Sigmoid colon (tissue), 7 donors: Measurements from ENCODE around the gene COL9A3. TPM values are rescaled to one million over a fixed set of nuclear protein-coding genes. Genes with fewer than 3 reads are reported as not detected.

Experiments used
- DNase-seq: peaks from one replicate; pipeline ENCODE4 v3.0.0-alpha.2; 2019
- H3K27ac ChIP-seq, 4 donors: fragments of 200-600 bp; sonication (generic); one replicate each; pipeline ENCODE4 v1.5.1; 2016 to 2019; ENCODE audit warnings: mild to moderate bottlenecking in 1 of 4
- H3K27me3 ChIP-seq, 3 donors: fragments of 200-600 bp; sonication (generic); one replicate each; pipeline ENCODE4 v1.5.1; 2019; ENCODE audit warnings: mild to moderate bottlenecking in 1 of 3
- H3K36me3 ChIP-seq, 4 donors: fragments of 200-600 bp; sonication (generic); one replicate each; pipeline ENCODE4 v1.5.1; 2016 to 2019
- H3K4me1 ChIP-seq, 4 donors: fragments of 200-600 bp; sonication (generic); one replicate each; pipeline ENCODE4 v1.5.1; 2017 to 2019
- H3K4me3 ChIP-seq, 4 donors: fragments of 200-600 bp; sonication (generic); one replicate each; pipeline ENCODE4 v1.5.1; 2017 to 2019; ENCODE audit warnings: mild to moderate bottlenecking in 2 of 4, moderate library complexity in 1 of 4
- H3K9me3 ChIP-seq, 4 donors: fragments of 200-600 bp in 3 of 4; sonication (generic) in 3 of 4; one replicate each; pipeline versions ENCODE4 v1.5.1 to v1.6.1; 2013 to 2019
- CTCF ChIP-seq, 4 experiments: fragments of 450-650 bp in 3 of 4; fragments of 200-600 bp in 1 of 4; IDR thresholded peaks; one replicate each; pipeline ENCODE4 v1.5.1; 2016 to 2019; ENCODE audit warnings: antibody characterized with exemption in 4 of 4, mild to moderate bottlenecking in 3 of 4, moderate library complexity in 2 of 4
- EP300 ChIP-seq, 4 donors: sonication (generic); formaldehyde crosslinking; IDR thresholded peaks; one replicate each; pipeline ENCODE4 v1.6.1; 2017; ENCODE audit warnings: antibody characterized with exemption in 4 of 4
- POLR2A ChIP-seq, 2 donors: fragments of 450-650 bp; IDR thresholded peaks; one replicate each; pipeline ENCODE4 v1.6.1; 2016; ENCODE audit warnings: antibody characterized with exemption in 2 of 2, mild to moderate bottlenecking in 2 of 2, moderate library complexity in 2 of 2
- POLR2AphosphoS5 ChIP-seq, 4 donors: sonication (generic); formaldehyde crosslinking; IDR thresholded peaks; one replicate each; pipeline ENCODE4 v1.6.1; 2017; ENCODE audit warnings: antibody characterized with exemption in 4 of 4
- WGBS, 2 donors: extraction: QIAGEN DNeasy Blood & Tissue Kit; methylation state at CpG; one replicate each; pipeline ENCODE4 v1.1.7; 2013; 5-methylcytosine and 5-hydroxymethylcytosine counted together
- intact Hi-C: fragments of 100-400 bp; cut with DNase I; formaldehyde crosslinking; loops from one replicate; pipeline ENCODE4 v1.15.1; 2023
- polyA plus RNA-seq, 3 donors: library from polyadenylated mRNA; stranded (reverse); fragments of 200-250 nt; gene quantifications; one replicate each; pipeline ENCODE4 v1.2.3, GENCODE V29; 2013
- total RNA-seq, 4 donors: library from RNA; depleted of rRNA; stranded (reverse); fragments of >200 nt; gene quantifications; one replicate each; pipeline ENCODE4 v1.1.0, GENCODE V29; 2016
- donor health status: healthy with polysubstance abuse.
- donor health status: Bipolar disorder and iron deficiency.
- donor health status: healthy.

Gene COL9A3
- total and polyA plus RNA-seq, 7 donors: 1.8 to 20.8 (median 5.8) TPM

GRCh38 chr20:62823688-62824475 is 7.0 kb downstream of the COL9A3 start:
- peak overlapping the region in 2 of 4 donors; percentile 86 to 89 for H3K27ac ChIP-seq
- H3K27me3 ChIP-seq: peaks cover 0 to 14% (median 3%) of the 10 kb centered on the region in 3 donors
- intact Hi-C loops: no loop called here
- TF ChIP-seq POLR2A (IDR thresholded peaks at IDR 0.05) (no peak), CTCF (IDR thresholded peaks at IDR 0.05) (no peak), EP300 (IDR thresholded peaks at IDR 0.05) (no peak), POLR2AphosphoS5 (IDR thresholded peaks at IDR 0.05) (no peak)
- WGBS, 2 donors: 88 to 91% methylated on average over 38 of the region's 38 CpGs
- no peak for DNase-seq
- H3K9me3 ChIP-seq: no peaks in the 10 kb centered on the region
- H3K4me1 ChIP-seq: peaks cover 3 to 24% (median 20%) of the 10 kb centered on the region in 4 donors
- H3K4me3 ChIP-seq: peak overlapping the region in 1 of 4 donors; percentile 56
- no peaks in the 10 kb centered on the region for H3K36me3 ChIP-seq

GRCh38 chr20:62824476-62825332 is 7.9 kb downstream of the COL9A3 start:
- no peak for TF ChIP-seq EP300 (IDR thresholded peaks at IDR 0.05)
- no peak for TF ChIP-seq CTCF (IDR thresholded peaks at IDR 0.05)
- no peak for TF ChIP-seq POLR2A (IDR thresholded peaks at IDR 0.05)
- TF ChIP-seq POLR2AphosphoS5 (IDR thresholded peaks at IDR 0.05): peak in 1 of 4 donors; percentile 23
- H3K9me3 ChIP-seq: no peaks in the 10 kb centered on the region
- H3K27me3 ChIP-seq: peaks cover 0 to 6% (median 0%) of the 10 kb centered on the region in 3 donors
- no peaks in the 10 kb centered on the region for H3K36me3 ChIP-seq
- H3K27ac ChIP-seq: peak overlapping the region in 3 of 4 donors; percentile 23 to 89 (median 86)
- intact Hi-C loops: no loop called here
- H3K4me3 ChIP-seq: peak overlapping the region in 3 of 4 donors; percentile 31 to 56 (median 32)
- peaks cover 3 to 16% (median 12%) of the 10 kb centered on the region in 4 donors for H3K4me1 ChIP-seq
- 14 to 29% methylated on average over 35 to 36 of the region's 36 CpGs for WGBS, 2 donors
- peak; percentile 93 for DNase-seq

GRCh38 chr20:62825333-62825985 is 8.6 kb downstream of the COL9A3 start:
- Histone ChIP-seq H3K9me3 (no peaks in the 10 kb centered on the region), H3K4me3 (peak overlapping the region in 1 of 4 donors; percentile 56), H3K27ac (peak overlapping the region in 2 of 4 donors; percentile 86 to 89), H3K27me3 (no peaks in the 10 kb centered on the region), H3K4me1 (peaks cover 3 to 12% (median 10%) of the 10 kb centered on the region in 4 donors), H3K36me3 (no peaks in the 10 kb centered on the region)
- intact Hi-C loops: no loop called here
- no peak for DNase-seq
- 65 to 78% methylated on average over 22 of the region's 22 CpGs for WGBS, 2 donors
- TF ChIP-seq POLR2A (IDR thresholded peaks at IDR 0.05) (no peak), EP300 (IDR thresholded peaks at IDR 0.05) (no peak), POLR2AphosphoS5 (IDR thresholded peaks at IDR 0.05) (no peak), CTCF (IDR thresholded peaks at IDR 0.05) (no peak)

- H3K27me3 ChIP-seq: no peaks in the 10 kb centered on the region
- TF ChIP-seq CTCF (IDR thresholded peaks at IDR 0.05) (no peak), POLR2A (IDR thresholded peaks at IDR 0.05) (no peak), EP300 (IDR thresholded peaks at IDR 0.05) (no peak), POLR2AphosphoS5 (IDR thresholded peaks at IDR 0.05) (no peak)
- peaks cover 3 to 14% (median 10%) of the 10 kb centered on the region in 4 donors for H3K4me1 ChIP-seq
- WGBS, 2 donors: 72% methylated on average over 27 of the region's 27 CpGs
- no peak for DNase-seq
- no peaks in the 10 kb centered on the region for H3K9me3 ChIP-seq
- no peak overlapping the region for H3K4me3 ChIP-seq
- H3K36me3 ChIP-seq: no peaks in the 10 kb centered on the region
- intact Hi-C loops: no loop called here
- peak overlapping the region in 1 of 4 donors; percentile 86 for H3K27ac ChIP-seq
These were observed 9.3 kb downstream of the COL9A3 start for GRCh38 chr20:62825986-62826645.
